Mucosa of rectum (tissue), 2 donors: ENCODE results near the gene ZNF718.
"Not testable (repeated sequence)": the region's sequence is repeated elsewhere in the genome, so short reads cannot be mapped to it uniquely, and the experiment has no call there.

Experiments used
- H3K27ac ChIP-seq, 2 donors: one replicate each; pipeline ENCODE4 v1.7.0; 2013; ENCODE audit warnings: inconsistent platforms in 2 of 2, low read depth in 2 of 2, low read length in 2 of 2
- H3K27me3 ChIP-seq, 2 donors: one replicate each; pipeline ENCODE4 v1.7.0; 2013; ENCODE audit warnings: low read length in 2 of 2; ENCODE audit not compliant: control insufficient read depth in 2 of 2, insufficient read depth in 2 of 2
- H3K36me3 ChIP-seq, 2 donors: one replicate each; pipeline ENCODE4 v1.7.0; 2013; ENCODE audit warnings: low read length in 2 of 2; ENCODE audit not compliant: control insufficient read depth in 2 of 2, insufficient read depth in 2 of 2
- H3K4me1 ChIP-seq, 2 donors: one replicate each; pipeline ENCODE4 v1.7.0; 2013; ENCODE audit warnings: low read length in 2 of 2, mild to moderate bottlenecking in 1 of 2; ENCODE audit not compliant: control insufficient read depth in 2 of 2, insufficient read depth in 2 of 2
- H3K4me3 ChIP-seq, 2 donors: one replicate each; pipeline ENCODE4 v1.7.0; 2013; ENCODE audit warnings: low read length in 2 of 2
- H3K9ac ChIP-seq, 2 donors: one replicate each; pipeline ENCODE4 v1.7.0; 2013; ENCODE audit warnings: low read length in 2 of 2, low read depth in 1 of 2, mild to moderate bottlenecking in 1 of 2
- H3K9me3 ChIP-seq, 2 donors: one replicate each; pipeline ENCODE4 v1.7.0; 2013; ENCODE audit warnings: low read length in 2 of 2; ENCODE audit not compliant: control insufficient read depth in 2 of 2
- donor health status: healthy.
- donor health status: Normal muscosa, but diverticular disease.

ZNF718 gene

GRCh38 chr4:195159-195558 lies 70.9 kb downstream of the ZNF718 start:
- H3K36me3 ChIP-seq, H3K4me1 ChIP-seq, H3K9me3 ChIP-seq, H3K4me3 ChIP-seq, H3K27ac ChIP-seq, H3K27me3 ChIP-seq, H3K9ac ChIP-seq: not testable (repeated sequence)

GRCh38 chr4:200936-201335 lies 76.6 kb downstream of the ZNF718 start:
- H3K27ac ChIP-seq = no peak overlapping the region
- peaks cover 6 to 20% of the 10 kb centered on the region in 2 donors for H3K9me3 ChIP-seq

GRCh38 chr4:202822-203221 lies 78.5 kb downstream of the ZNF718 start:
- H3K9ac ChIP-seq = not testable (repeated sequence)

More at GRCh38 chr4:200936-201335, 76.6 kb downstream of the ZNF718 start:
- Histone ChIP-seq H3K36me3 (no peaks in the 10 kb centered on the region), H3K9ac (no peak overlapping the region), H3K4me1 (no peaks in the 10 kb centered on the region), H3K4me3 (no peak overlapping the region), H3K27me3 (no peaks in the 10 kb centered on the region)

GRCh38 chr4:205097-205756 lies 80.9 kb downstream of the ZNF718 start:
- H3K36me3 ChIP-seq = no peaks in the 10 kb centered on the region
- no peaks in the 10 kb centered on the region for H3K4me1 ChIP-seq
- no peak overlapping the region for H3K9ac ChIP-seq
- H3K27me3 ChIP-seq = no peaks in the 10 kb centered on the region
- no peak overlapping the region for H3K4me3 ChIP-seq
- peaks cover 12 to 25% of the 10 kb centered on the region in 2 donors for H3K9me3 ChIP-seq
- no peak overlapping the region for H3K27ac ChIP-seq

More at GRCh38 chr4:202822-203221, 78.5 kb downstream of the ZNF718 start:
- H3K36me3 ChIP-seq, H3K27ac ChIP-seq, H3K27me3 ChIP-seq, H3K4me1 ChIP-seq, H3K4me3 ChIP-seq: not testable (repeated sequence)
- H3K9me3 ChIP-seq = peaks cover 12 to 25% of the 10 kb centered on the region in 2 donors

GRCh38 chr4:206054-206453 lies 81.8 kb downstream of the ZNF718 start:
- Histone ChIP-seq H3K36me3 (no peaks in the 10 kb centered on the region), H3K9ac (no peak overlapping the region), H3K27me3 (no peaks in the 10 kb centered on the region), H3K4me3 (no peak overlapping the region), H3K27ac (no peak overlapping the region), H3K9me3 (peaks cover 12 to 22% of the 10 kb centered on the region in 2 donors), H3K4me1 (no peaks in the 10 kb centered on the region)

- H3K27ac ChIP-seq, H3K27me3 ChIP-seq, H3K4me3 ChIP-seq, H3K9ac ChIP-seq, H3K4me1 ChIP-seq, H3K36me3 ChIP-seq: not testable (repeated sequence)
- H3K9me3 ChIP-seq = peaks cover 12 to 18% of the 10 kb centered on the region in 2 donors
These were observed 84.3 kb downstream of the ZNF718 start for GRCh38 chr4:208416-209096.

GRCh38 chr4:211033-211511 lies 86.8 kb downstream of the ZNF718 start:
- Histone ChIP-seq H3K9me3 (peaks cover 5 to 11% of the 10 kb centered on the region in 2 donors), H3K4me1 (no peaks in the 10 kb centered on the region), H3K4me3 (no peak overlapping the region), H3K36me3 (no peaks in the 10 kb centered on the region), H3K27ac (no peak overlapping the region), H3K27me3 (no peaks in the 10 kb centered on the region), H3K9ac (no peak overlapping the region)

GRCh38 chr4:212438-213188 lies 88.3 kb downstream of the ZNF718 start:
- Histone ChIP-seq H3K36me3 (no peaks in the 10 kb centered on the region), H3K27me3 (no peaks in the 10 kb centered on the region), H3K4me3 (peak overlapping the region; percentile 51 to 65), H3K9ac (peak overlapping the region in 1 of 2 donors; percentile 34), H3K9me3 (peaks cover 0 to 8% of the 10 kb centered on the region in 2 donors), H3K4me1 (no peaks in the 10 kb centered on the region), H3K27ac (peak overlapping the region in 1 of 2 donors; percentile 45)

GRCh38 chr4:213189-213535 lies 88.9 kb downstream of the ZNF718 start:
- peak overlapping the region in 1 of 2 donors; percentile 34 for H3K9ac ChIP-seq
- peak overlapping the region; percentile 51 to 65 for H3K4me3 ChIP-seq
- not testable (repeated sequence) for H3K36me3 ChIP-seq, H3K27me3 ChIP-seq, H3K9me3 ChIP-seq, H3K4me1 ChIP-seq, H3K27ac ChIP-seq
